Activated CD4-positive, alpha-beta T cell treated with anti-CD3 and anti-CD28 coated beads, Interleukin-2, Interleukin-6, amounts not matched to agents 100 ng/mL and 50 ng/mL, durations not matched to agents 16 hours and 8 hours (primary cell): ENCODE measurements around the gene LHPP.
A peak's percentile ranks its signal among the peaks of the same experiment; 100 is the strongest.

ENCODE experiments used
- DNase-seq: peaks from one replicate; pipeline ENCODE4 v3.0.0-alpha.2; 2020

Gene LHPP

GRCh38 chr10:124611738-124612137 lies 150.1 kb downstream of the LHPP start:
- peak; percentile 57 for DNase-seq

DNA sequence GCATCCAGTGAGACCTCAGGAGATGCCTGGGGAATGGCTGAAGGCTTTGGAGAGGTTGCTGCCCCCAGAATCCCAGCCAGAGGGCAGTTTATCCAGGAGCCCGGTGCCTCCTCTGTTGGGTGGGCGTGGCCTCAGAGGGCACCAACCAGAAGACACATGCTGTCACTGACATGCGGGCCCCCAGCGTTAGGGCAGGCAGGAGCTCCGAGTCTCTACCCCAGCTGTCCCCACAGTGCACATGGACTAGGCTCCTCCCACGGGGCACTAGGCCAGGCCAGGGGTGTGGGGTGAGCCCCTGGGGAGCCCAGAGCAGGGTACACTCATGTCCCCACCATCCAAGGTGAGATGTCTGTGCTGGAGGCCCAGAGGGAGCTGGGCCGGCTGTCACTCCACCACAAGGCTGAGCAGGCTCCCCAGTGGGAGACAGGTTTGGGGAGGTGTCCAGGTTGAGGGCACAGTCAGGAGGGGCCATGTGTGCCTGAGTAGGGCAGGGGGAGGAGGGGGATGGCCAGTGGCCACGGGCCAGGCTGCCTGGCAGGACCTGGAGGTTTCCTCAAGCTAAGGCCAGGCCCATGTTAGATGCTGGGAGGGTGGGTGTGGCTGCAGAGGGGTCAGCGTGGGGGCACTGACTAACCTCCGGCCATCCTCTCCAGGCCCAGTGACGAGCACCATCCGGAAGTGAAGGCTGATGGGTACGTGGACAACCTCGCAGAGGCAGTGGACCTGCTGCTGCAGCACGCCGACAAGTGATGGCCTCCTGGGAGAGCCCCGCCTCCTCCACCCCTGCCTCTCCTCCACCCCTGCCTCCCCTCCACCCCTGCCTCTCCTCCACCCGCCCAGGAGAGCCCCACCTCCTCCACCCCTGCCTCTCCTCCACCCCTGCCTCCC lies 151.2 kb downstream of the LHPP start:
- no peak for DNase-seq

GRCh38 chr10:124614003-124614659 lies 152.5 kb downstream of the LHPP start:
- peak; percentile 89 for DNase-seq

DNA sequence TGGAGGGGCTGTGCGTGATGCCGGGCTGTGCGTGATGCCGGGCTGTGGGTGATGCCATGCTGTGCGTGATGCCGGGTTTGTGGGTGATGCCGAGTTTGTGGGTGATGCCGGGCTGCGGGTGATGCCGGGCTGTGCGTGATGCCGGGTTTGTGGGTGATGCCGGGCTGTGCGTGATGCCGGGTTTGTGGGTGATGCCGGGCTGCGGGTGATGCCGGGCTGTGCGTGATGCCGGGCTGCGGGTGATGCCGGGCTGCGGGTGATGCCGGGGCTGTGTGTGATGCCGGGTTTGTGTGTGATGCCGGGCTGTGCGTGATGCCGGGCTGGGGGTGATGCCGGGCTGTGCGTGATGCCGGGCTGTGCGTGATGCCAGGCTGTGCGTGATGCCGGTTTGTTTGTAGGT lies 153.6 kb downstream of the LHPP start:
- DNase-seq: no peak

- no peak for DNase-seq
Observed at GRCh38 chr10:124616040-124616835, 154.6 kb downstream of the LHPP start.

DNA sequence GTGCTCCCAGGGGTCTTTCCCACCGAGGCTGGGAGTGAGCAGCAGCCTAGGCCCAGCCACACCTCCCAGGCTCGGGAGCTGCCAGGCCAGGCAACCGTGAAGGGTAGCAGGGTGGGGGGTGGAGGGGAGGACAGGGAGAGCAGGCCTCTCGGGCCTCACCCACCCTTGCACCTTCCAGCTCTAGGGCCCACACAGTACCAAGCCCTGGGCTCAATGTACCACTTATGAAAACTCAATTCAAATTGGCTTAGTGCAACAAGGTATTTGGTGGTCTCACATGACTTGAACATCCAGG lies 155.2 kb downstream of the LHPP start:
- DNase-seq: no peak

GRCh38 chr10:124618470-124619073 lies 156.9 kb downstream of the LHPP start:
- no peak for DNase-seq

DNA sequence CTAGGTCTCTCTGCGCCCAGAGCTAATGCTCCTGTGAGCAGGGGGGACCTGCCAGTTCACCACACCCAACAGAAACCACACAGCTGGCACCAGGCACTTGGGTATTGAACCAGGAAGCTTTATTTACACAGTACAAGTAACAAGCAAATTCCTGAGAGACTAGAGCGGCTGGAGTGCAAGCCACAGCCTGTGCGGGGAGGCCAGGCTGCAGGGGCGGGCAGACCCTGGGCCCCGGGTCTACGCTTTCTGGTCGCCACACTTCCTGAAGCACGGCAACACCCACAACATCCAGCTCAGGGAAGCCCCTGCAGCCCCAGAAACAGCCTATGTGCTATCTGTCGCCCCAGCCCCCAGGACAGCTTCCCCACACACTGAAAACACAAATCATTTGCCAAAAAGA lies 157.6 kb downstream of the LHPP start:
- DNase-seq: no peak

DNA sequence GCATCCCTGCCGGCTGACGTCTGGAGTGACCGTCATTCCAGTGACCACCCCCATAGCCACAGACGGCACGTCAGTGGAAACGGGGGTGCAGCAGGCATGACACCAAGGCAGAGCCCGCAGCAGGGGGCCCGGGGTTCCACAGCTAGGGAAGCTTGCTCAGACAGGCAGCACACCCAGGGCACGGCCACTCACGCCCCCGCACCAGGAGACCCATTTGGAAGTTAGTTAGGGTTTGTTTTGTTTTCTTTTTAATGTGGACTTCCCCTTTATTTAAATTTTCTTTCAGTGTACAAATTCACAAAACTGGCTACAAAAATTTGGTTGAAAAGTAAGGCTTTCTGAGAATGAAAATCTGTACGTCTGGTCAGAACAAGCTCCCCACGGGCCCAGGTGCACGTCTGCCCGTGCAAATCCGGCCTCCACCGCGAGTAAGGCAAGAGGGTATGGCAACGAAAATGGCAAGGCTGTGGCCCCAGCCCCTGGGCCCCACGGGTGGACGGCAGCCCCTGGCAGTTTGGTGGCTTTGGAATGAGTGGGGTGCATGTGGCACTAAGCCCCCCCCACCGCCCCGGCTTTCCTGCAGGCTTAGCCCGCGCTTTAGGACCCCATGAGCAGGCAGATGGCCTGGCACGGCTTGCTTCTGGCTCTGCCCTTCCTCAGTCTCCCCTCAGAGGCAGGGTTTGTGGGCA lies 158.3 kb downstream of the LHPP start:
- DNase-seq: no peak

DNA sequence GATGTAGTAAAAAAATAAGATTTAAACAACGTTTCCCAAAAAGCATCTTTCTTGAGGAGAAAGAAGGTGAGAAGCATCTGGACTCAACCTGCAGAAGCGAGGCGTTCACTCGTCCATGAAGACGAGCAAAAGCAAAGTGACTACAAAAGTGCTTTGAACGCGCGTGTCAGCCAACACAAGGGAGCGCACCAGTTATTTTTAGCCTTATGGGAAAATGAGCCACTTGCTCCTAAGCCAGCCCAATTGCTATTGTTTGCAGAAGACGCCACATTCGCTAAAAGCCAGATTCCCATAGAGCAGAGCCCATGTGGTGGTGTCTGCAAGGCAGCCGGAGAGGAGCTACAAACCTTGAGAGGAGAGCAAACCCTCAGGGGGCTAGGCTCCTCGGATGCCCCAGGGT lies 160.0 kb downstream of the LHPP start:
- DNase-seq: no peak

DNA sequence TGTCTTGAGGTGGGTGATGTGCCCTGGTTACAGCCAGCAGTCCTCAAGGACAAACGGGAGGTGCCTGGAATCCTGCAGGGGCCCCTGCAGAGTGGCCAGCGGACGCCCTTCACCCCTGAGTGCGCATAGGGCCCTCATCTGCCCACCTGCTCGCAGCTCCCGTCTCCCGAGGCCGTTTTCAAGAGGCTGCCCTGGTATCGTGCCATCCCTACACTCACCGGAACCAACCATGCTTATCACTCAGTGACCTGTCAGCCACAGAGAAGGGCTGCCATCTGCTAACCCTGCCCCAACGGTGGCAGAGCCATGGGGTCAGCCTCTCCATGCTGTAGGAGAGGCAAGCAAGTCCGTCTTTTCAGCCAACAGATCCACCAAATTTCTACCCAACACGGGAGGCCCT lies 160.5 kb downstream of the LHPP start:
- DNase-seq: no peak

- no peak for DNase-seq
Observed at GRCh38 chr10:124622866-124623536, 161.4 kb downstream of the LHPP start.

DNA sequence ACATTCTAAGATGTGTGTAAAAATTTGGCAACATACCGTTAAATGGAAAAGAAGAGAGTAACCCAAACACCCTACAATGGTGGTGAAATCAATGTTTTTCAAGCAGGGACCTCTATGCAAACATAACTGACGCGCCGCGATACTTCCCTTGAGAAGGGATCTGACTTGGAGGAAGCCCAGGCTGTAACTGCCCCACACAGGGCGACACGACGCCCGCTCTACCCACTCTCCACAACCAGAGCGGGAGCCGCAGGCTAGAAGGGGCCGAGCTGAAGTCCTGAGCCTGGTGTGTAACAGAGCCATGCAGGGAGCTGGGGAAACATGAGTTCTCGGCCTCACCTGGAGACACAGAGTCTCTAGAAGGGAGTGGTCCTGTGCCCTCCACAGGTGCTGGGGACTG lies 162.4 kb downstream of the LHPP start:
- DNase-seq: no peak

DNA sequence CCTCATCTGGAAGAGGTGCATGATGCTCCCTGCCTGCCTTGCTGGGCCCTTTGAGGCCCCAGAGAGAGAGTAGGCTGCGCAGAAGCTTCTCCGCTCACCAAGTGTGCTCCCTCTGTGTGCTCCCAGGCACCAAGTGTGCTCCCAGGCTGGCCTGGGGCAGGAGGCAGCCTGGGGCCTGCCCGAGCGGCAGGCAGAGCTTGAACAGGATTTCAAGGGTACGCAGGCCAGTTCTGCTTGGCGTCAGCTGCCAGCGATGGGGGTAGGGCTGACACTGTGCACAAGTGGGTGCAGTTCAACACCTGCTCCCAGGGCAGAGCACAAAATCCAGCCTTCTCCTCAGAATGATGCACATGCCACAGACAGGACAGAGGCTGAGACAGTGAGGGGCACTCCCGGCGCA lies 162.8 kb downstream of the LHPP start:
- no peak for DNase-seq

DNA sequence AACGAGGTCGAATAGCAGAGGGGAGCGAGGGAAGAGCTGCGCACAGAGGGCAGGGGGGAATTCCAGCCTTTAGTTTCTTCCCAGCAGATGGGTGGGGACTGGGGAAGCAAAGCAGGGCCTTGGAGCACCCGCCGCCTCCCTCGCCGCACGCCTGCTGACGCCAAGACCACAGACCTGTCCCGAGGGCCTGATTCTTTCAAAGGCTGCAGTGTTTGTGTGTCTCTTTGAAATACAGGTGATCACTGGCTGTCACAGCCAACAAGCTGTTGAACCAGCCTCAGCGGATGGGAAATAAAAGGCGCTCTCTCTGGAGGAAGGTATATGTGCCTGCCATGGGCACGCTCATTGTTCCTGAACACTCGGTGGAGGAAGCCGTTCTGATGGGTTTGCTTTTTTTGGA lies 163.3 kb downstream of the LHPP start:
- no peak for DNase-seq

DNA sequence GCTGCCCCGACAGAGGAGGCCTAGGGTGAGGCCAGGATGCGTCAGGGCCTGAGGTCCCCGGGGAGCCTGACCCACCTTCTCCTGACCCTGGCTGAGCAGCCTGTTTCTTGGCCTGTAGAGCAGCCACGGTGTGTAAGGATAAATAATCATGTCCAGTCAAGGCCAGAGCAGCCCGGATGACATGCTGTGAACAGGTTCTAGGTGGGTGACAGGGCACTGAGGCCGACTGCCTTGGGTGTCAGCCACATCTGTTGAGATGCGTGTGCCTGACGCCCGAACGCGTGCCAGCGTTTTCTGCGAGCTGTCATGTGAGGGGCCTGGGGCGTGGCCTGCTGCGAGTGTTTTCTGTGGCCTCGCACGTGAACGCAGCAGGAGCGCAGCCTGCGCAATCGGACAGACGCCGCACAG lies 164.2 kb downstream of the LHPP start:
- DNase-seq: no peak

GRCh38 chr10:124626759-124627380 lies 165.2 kb downstream of the LHPP start:
- DNase-seq: peak; percentile 80

- no peak for DNase-seq
Observed at GRCh38 chr10:124627866-124628675, 166.4 kb downstream of the LHPP start.

DNA sequence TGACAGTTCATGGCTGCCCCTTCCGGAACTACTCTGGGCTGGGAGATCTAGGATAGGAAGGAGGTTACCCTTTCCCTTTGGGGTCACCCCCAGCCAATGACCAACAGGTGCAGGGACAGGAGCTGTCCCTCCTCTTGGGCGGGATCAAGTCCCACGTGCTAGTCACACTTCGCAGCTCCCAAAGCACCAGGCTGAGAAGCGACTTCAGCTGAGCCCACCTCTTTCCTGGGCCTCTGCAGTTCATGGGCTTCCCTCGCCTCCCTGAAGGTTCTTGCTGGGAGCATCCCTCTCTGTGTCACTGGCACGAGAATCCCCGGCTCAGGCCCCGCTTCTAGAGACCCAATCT lies 167.0 kb downstream of the LHPP start:
- no peak for DNase-seq

- no peak for DNase-seq
Observed at GRCh38 chr10:124629415-124629814, 167.8 kb downstream of the LHPP start.

DNA sequence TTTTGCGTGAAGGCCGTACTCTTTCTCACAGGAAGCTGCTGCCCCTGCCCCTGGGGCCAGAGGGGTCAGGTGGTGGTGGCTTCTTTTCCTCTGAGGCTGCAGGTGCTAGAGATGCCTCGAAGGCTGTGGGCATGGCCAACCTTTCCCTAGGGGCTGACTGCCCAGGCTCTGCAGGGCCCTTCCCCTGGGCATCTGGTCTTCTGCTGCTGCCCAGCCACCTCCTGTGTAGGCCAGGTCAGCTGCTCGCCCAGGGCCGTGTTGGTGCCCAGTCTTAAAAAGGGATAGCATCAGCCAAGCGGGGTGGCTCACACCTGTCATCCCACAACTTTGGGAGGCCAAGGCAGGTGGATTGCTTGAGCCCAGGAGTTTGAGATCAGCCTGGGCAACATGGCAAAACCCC lies 168.2 kb downstream of the LHPP start:
- no peak for DNase-seq
